K562 (cell line): ENCODE results near the gene ATG12. TPM values are rescaled to one million over a fixed set of nuclear protein-coding genes. Genes with fewer than 3 reads are reported as not detected.
A peak's percentile ranks its signal among the peaks of the same experiment; 100 is the strongest.

ENCODE experiments used
- CBX5 ChIP-seq: IDR thresholded peaks from 2 replicates; pipeline ENCODE4 v1.6.1; 2014; ENCODE audit warnings: low read depth, borderline replicate concordance
- CXXC5 ChIP-seq: fragments of 250-450 bp; sonication (Bioruptor Pico); IDR thresholded peaks from 2 replicates; pipeline ENCODE4 v1.8.0; 2022; ENCODE audit warnings: inconsistent platforms, mild to moderate bottlenecking, moderate library complexity
- DEAF1 ChIP-seq: fragments of 450-650 bp; formaldehyde crosslinking; IDR thresholded peaks from 2 replicates; pipeline ENCODE4 v1.4.0; 2020; ENCODE audit warnings: mild to moderate bottlenecking, moderate library complexity
- DNMT1 ChIP-seq: fragments of 450-650 bp; IDR thresholded peaks from 2 replicates; pipeline ENCODE4 v1.6.1; 2016; ENCODE audit warnings: antibody characterized with exemption, mild to moderate bottlenecking
- E2F1 ChIP-seq: sonication (generic); formaldehyde crosslinking; IDR thresholded peaks from 2 replicates; pipeline ENCODE4 v1.8.1; 2023; ENCODE audit warnings: mild to moderate bottlenecking, missing genetic modification reagents, moderate library complexity
- ERF ChIP-seq: fragments of 450-650 bp; formaldehyde crosslinking; IDR thresholded peaks from 2 replicates; pipeline ENCODE4 v1.4.0; 2020; ENCODE audit warnings: mild to moderate bottlenecking, mixed read lengths
- HDAC8 ChIP-seq: fragments of 450-650 bp; IDR thresholded peaks from 2 replicates; pipeline ENCODE4 v1.6.1; 2016; ENCODE audit warnings: mild to moderate bottlenecking, missing genetic modification characterization, moderate library complexity, missing compliant biosample characterization
- HDGF ChIP-seq: fragments of 450-650 bp; IDR thresholded peaks from 2 replicates; pipeline ENCODE4 v1.6.1; 2016
- HMBOX1 ChIP-seq: sonication (generic); IDR thresholded peaks from 2 replicates; pipeline ENCODE4 v1.6.1; 2016
- IRF2 ChIP-seq: sonication (generic); formaldehyde crosslinking; IDR thresholded peaks from 2 replicates; pipeline ENCODE4 v1.8.1; 2022; ENCODE audit warnings: mild to moderate bottlenecking, missing genetic modification reagents
- KAT8 ChIP-seq: fragments of 450-650 bp; IDR thresholded peaks from 2 replicates; pipeline ENCODE4 v1.6.1; 2016; ENCODE audit warnings: low read depth, mild to moderate bottlenecking
- NCOR1 ChIP-seq: fragments of 450-650 bp; IDR thresholded peaks from 2 replicates; pipeline ENCODE4 v1.6.1; 2016; ENCODE audit warnings: mild to moderate bottlenecking, moderate library complexity
- NFIC ChIP-seq: fragments of 450-650 bp; IDR thresholded peaks from 2 replicates; pipeline ENCODE4 v1.6.1; 2017; ENCODE audit warnings: mild to moderate bottlenecking, inconsistent platforms
- RERE ChIP-seq: sonication (generic); formaldehyde crosslinking; IDR thresholded peaks from 2 replicates; pipeline ENCODE4 v1.8.0; 2023; ENCODE audit warnings: missing genetic modification reagents, mild to moderate bottlenecking, borderline replicate concordance
- SNRNP70 ChIP-seq: fragments of 200-400 bp; formaldehyde crosslinking; optimal IDR thresholded peaks from 2 replicates; pipeline ENCODE3; 2017; ENCODE audit warnings: low read depth, low read length
- TRIM24 ChIP-seq, 2 experiments: fragments of 450-650 bp; IDR thresholded peaks; 2 replicates each; pipeline ENCODE4 v1.6.1; 2016
- ZC3H4 ChIP-seq: sonication (generic); formaldehyde crosslinking; IDR thresholded peaks from 2 replicates; pipeline ENCODE4 v1.9.0; 2021; ENCODE audit warnings: missing genetic modification reagents, borderline replicate concordance
- ZNF174 ChIP-seq: fragments of 250-450 bp; sonication (Bioruptor Pico); IDR thresholded peaks from 2 replicates; pipeline ENCODE4 v1.4.0; 2020; ENCODE audit warnings: mild to moderate bottlenecking
- ZNF232 ChIP-seq: sonication (generic); formaldehyde crosslinking; IDR thresholded peaks from 2 replicates; pipeline ENCODE4 v1.8.0; 2022; ENCODE audit warnings: mild to moderate bottlenecking, missing genetic modification reagents
- ZNF239 ChIP-seq: fragments of 250-450 bp; sonication (Bioruptor Pico); IDR thresholded peaks from 2 replicates; pipeline ENCODE4 v1.4.0; 2020; ENCODE audit warnings: mild to moderate bottlenecking
- ZNF668 ChIP-seq: fragments of 250-450 bp; sonication (Bioruptor Pico); IDR thresholded peaks from 2 replicates; pipeline ENCODE4 v1.8.0; 2022; ENCODE audit warnings: mild to moderate bottlenecking, inconsistent platforms
- ZNF695 ChIP-seq: fragments of 450-650 bp; formaldehyde crosslinking; IDR thresholded peaks from 2 replicates; pipeline ENCODE4 v1.4.0; 2020; ENCODE audit warnings: mild to moderate bottlenecking, moderate library complexity
- polyA plus RNA-seq, 8 experiments: library from polyadenylated mRNA; depleted of rRNA in 4 of 8; stranded (reverse) in 5 of 8; unstranded in 3 of 8; fragments of >200 nt; fragmentation: Nextera tagmentation in 2 of 8; fragmentation: Illumina TruSeq in 1 of 8; extraction: Ambion mirVana in 2 of 8; extraction: Trizol in 1 of 8; gene quantifications; 2 replicates each; pipeline versions ENCODE4 v1.2.1 to v1.2.3, GENCODE V29; 2011 to 2014; ENCODE audit warnings: inconsistent platforms in 1 of 8, missing spikeins in 1 of 8
- total RNA-seq, 7 experiments: library from RNA; depleted of rRNA in 6 of 7; stranded (reverse); fragments of >200 nt in 6 of 7; fragmentation: Illumina TruSeq in 2 of 7; extraction: Trizol in 2 of 7; gene quantifications; 2 replicates each; pipeline versions ENCODE4 v1.2.1 to v1.2.3, GENCODE V29; 2011 to 2021; ENCODE audit warnings: low replicate concordance in 1 of 7

ATG12 gene
- total and polyA plus RNA-seq, 9 of the 15 experiments (the other 6 are each of a cell fraction or from before 2014, with no cell fraction given): 21.6 to 132 (median 61.3) TPM

- TF ChIP-seq DEAF1: no peak
- no peak for TF ChIP-seq CBX5
- TF ChIP-seq E2F1 (CRISPR knock-in tag): no peak; the same call in 1 of the 2 replicates
- TF ChIP-seq IRF2 (CRISPR knock-in tag): no peak
- 0 out of 2 replicates have a peak, but pooled peaks have one; percentile 43 for TF ChIP-seq ZNF232 (CRISPR knock-in tag)
- TF ChIP-seq SNRNP70: no peak
- no peak for TF ChIP-seq ZNF668
- no peak for TF ChIP-seq ZNF174
- TF ChIP-seq ERF (CRISPR knock-in tag): peak; percentile 43; the same call in 1 of the 2 replicates
- TF ChIP-seq NCOR1: 0 out of 2 replicates have a peak, but pooled peaks have one; percentile 14
- TF ChIP-seq RERE: no peak
- no peak for TF ChIP-seq KAT8
- TF ChIP-seq TRIM24 (IDR thresholded peaks at IDR 0.05): no peak; a peak in 1 of 4 replicates
- TF ChIP-seq NFIC: peak; percentile 35
- TF ChIP-seq HDGF: no peak
- TF ChIP-seq ZC3H4: no peak
- TF ChIP-seq CXXC5: peak; percentile 75
- TF ChIP-seq ZNF695 (CRISPR knock-in tag): no peak
- TF ChIP-seq DNMT1: no peak
- no peak for TF ChIP-seq HDAC8 (tag)
- TF ChIP-seq HMBOX1: no peak
- no peak for TF ChIP-seq ZNF239 (CRISPR knock-in tag)
These were observed at the start of gene ATG12, which contains the start of gene AP3S1 (continued) for GRCh38 chr5:115841382-115842088.
